ENCODE measurements around the gene SLC2A9.

DNA sequence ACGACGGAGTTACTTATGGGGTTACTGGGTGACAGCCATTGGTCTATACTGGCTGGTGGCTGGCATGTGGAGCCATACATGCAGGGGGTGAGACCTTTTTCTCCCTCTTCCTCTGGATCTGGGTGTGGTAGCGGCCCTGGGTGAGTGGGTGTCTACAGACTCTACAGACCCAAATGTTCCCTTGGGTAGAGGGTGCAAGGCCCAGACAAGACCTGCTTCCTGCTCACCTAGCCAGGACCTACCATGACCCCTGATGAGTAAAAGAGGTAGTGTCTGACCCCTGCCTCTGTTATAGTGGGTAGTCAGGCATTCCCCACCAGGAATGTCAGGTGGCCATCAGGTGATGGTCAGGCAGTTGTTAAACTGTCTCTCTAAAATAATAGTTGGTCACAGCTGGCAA, 66.8 kb downstream of the SLC2A9 start:
- TF ChIP-seq ZFP41 (CRISPR knock-in tag; IDR thresholded peaks at IDR 0.05; ENCODE audit: borderline replicate concordance) = no peak
- TF ChIP-seq, protein P1, sequence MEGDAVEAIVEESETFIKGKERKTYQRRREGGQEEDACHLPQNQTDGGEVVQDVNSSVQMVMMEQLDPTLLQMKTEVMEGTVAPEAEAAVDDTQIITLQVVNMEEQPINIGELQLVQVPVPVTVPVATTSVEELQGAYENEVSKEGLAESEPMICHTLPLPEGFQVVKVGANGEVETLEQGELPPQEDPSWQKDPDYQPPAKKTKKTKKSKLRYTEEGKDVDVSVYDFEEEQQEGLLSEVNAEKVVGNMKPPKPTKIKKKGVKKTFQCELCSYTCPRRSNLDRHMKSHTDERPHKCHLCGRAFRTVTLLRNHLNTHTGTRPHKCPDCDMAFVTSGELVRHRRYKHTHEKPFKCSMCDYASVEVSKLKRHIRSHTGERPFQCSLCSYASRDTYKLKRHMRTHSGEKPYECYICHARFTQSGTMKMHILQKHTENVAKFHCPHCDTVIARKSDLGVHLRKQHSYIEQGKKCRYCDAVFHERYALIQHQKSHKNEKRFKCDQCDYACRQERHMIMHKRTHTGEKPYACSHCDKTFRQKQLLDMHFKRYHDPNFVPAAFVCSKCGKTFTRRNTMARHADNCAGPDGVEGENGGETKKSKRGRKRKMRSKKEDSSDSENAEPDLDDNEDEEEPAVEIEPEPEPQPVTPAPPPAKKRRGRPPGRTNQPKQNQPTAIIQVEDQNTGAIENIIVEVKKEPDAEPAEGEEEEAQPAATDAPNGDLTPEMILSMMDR (CRISPR knock-in tag; IDR thresholded peaks at IDR 0.05) = no peak
- no peak for TF ChIP-seq HOXA7 (CRISPR knock-in tag; IDR thresholded peaks at IDR 0.05)
- TF ChIP-seq NR2C2 (CRISPR knock-in tag; IDR thresholded peaks at IDR 0.05; ENCODE audit: borderline replicate concordance) = no peak
- no peak for TF ChIP-seq KLF16 (CRISPR knock-in tag; IDR thresholded peaks at IDR 0.05)
- TF ChIP-seq, protein P2, sequence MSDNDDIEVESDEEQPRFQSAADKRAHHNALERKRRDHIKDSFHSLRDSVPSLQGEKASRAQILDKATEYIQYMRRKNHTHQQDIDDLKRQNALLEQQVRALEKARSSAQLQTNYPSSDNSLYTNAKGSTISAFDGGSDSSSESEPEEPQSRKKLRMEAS (IDR thresholded peaks at IDR 0.05) = no peak

All from HepG2 (cell line).